ENCODE measurements around the gene NPAS3.

NPAS3 gene

GRCh38 chr14:33652566-33653307 is 714.1 kb downstream of the NPAS3 start:
- no peak for DNase-seq

GRCh38 chr14:33653308-33653695 is 714.6 kb downstream of the NPAS3 start:
- DNase-seq, result no peak

GRCh38 chr14:33655421-33655820 is 716.7 kb downstream of the NPAS3 start:
- DNase-seq, result no peak

- no peak for DNase-seq
Observed at GRCh38 chr14:33657476-33657875, 718.8 kb downstream of the NPAS3 start.

- DNase-seq, result no peak
Observed at GRCh38 chr14:33660248-33660647, 721.6 kb downstream of the NPAS3 start.

GRCh38 chr14:33661101-33661500 is 722.4 kb downstream of the NPAS3 start:
- DNase-seq, result no peak

GRCh38 chr14:33668066-33668465 is 729.4 kb downstream of the NPAS3 start:
- no peak for DNase-seq

GRCh38 chr14:33669111-33669510 is 730.4 kb downstream of the NPAS3 start:
- no peak for DNase-seq

GRCh38 chr14:33670235-33670634 is 731.6 kb downstream of the NPAS3 start:
- no peak for DNase-seq

- no peak for DNase-seq
Observed at GRCh38 chr14:33671556-33671955, 732.9 kb downstream of the NPAS3 start.

GRCh38 chr14:33674927-33675326 is 736.2 kb downstream of the NPAS3 start:
- DNase-seq, result no peak

GRCh38 chr14:33675415-33676130 is 736.9 kb downstream of the NPAS3 start:
- no peak for DNase-seq

GRCh38 chr14:33676135-33676566 is 737.5 kb downstream of the NPAS3 start:
- DNase-seq, result no peak

GRCh38 chr14:33676891-33677290 is 738.2 kb downstream of the NPAS3 start:
- no peak for DNase-seq

- no peak for DNase-seq
Observed at GRCh38 chr14:33678005-33678404, 739.3 kb downstream of the NPAS3 start.

GRCh38 chr14:33679025-33679424 is 740.3 kb downstream of the NPAS3 start:
- DNase-seq, result no peak

- no peak for DNase-seq
Observed at GRCh38 chr14:33679461-33680225, 741.0 kb downstream of the NPAS3 start.

- no peak for DNase-seq
Observed at GRCh38 chr14:33680873-33681272, 742.2 kb downstream of the NPAS3 start.

GRCh38 chr14:33682760-33683159 is 744.1 kb downstream of the NPAS3 start:
- no peak for DNase-seq

GRCh38 chr14:33685026-33685425 is 746.3 kb downstream of the NPAS3 start:
- DNase-seq, result no peak

- DNase-seq, result no peak
Observed at GRCh38 chr14:33685698-33686097, 747.0 kb downstream of the NPAS3 start.

GRCh38 chr14:33686218-33686617 is 747.5 kb downstream of the NPAS3 start:
- no peak for DNase-seq

GRCh38 chr14:33686856-33687255 is 748.2 kb downstream of the NPAS3 start:
- DNase-seq, result no peak

GRCh38 chr14:33689680-33690079 is 751.0 kb downstream of the NPAS3 start:
- no peak for DNase-seq
